Skeletal muscle cell (primary cell): ENCODE measurements around the gene ADRA2B.
"Not testable (repeated sequence)": the region's sequence is repeated elsewhere in the genome, so short reads cannot be mapped to it uniquely, and the experiment has no call there.

Source experiments
- DNase-seq: peaks from one replicate; pipeline ENCODE4 v3.0.0-alpha.2; 2010; ENCODE audit warnings: low read depth
- H3K4me3 ChIP-seq: 2 replicates; pipeline ENCODE4 v1.5.1; 2011; ENCODE audit warnings: low read depth, mild to moderate bottlenecking, control low read depth, low read length, moderate library complexity

ADRA2B gene

GRCh38 chr2:96093528-96093927 is 22.8 kb downstream of the ADRA2B start:
- no peak for DNase-seq
- no peak overlapping the region for H3K4me3 ChIP-seq

- DNase-seq, result no peak
- H3K4me3 ChIP-seq, result no peak overlapping the region
Measured at GRCh38 chr2:96092951-96093350, 23.4 kb downstream of the ADRA2B start.

GRCh38 chr2:96092573-96092877 is 23.8 kb downstream of the ADRA2B start:
- DNase-seq, result no peak
- no peak overlapping the region for H3K4me3 ChIP-seq

GRCh38 chr2:96091711-96092572 is 24.4 kb downstream of the ADRA2B start:
- no peak for DNase-seq
- no peak overlapping the region for H3K4me3 ChIP-seq

- no peak overlapping the region for H3K4me3 ChIP-seq
- DNase-seq, result no peak
Measured at GRCh38 chr2:96091141-96091710, 25.1 kb downstream of the ADRA2B start.

- H3K4me3 ChIP-seq, result no peak overlapping the region
- no peak for DNase-seq
Measured at GRCh38 chr2:96090196-96090926, 26.0 kb downstream of the ADRA2B start.

GRCh38 chr2:96089356-96090195 is 26.8 kb downstream of the ADRA2B start:
- no peak overlapping the region for H3K4me3 ChIP-seq
- DNase-seq, result no peak

- no peak overlapping the region for H3K4me3 ChIP-seq
- no peak for DNase-seq
Measured at GRCh38 chr2:96088340-96089335, 27.7 kb downstream of the ADRA2B start.

GRCh38 chr2:96087130-96087529 is 29.2 kb downstream of the ADRA2B start:
- H3K4me3 ChIP-seq, result no peak overlapping the region

GRCh38 chr2:96085541-96086355 is 30.6 kb downstream of the ADRA2B start:
- no peak overlapping the region for H3K4me3 ChIP-seq
- DNase-seq, result no peak

More at GRCh38 chr2:96087130-96087529, 29.2 kb downstream of the ADRA2B start:
- no peak for DNase-seq

GRCh38 chr2:96084858-96085518 is 31.4 kb downstream of the ADRA2B start:
- DNase-seq, H3K4me3 ChIP-seq: not testable (repeated sequence)

GRCh38 chr2:96083989-96084857 is 32.1 kb downstream of the ADRA2B start:
- H3K4me3 ChIP-seq, result no peak overlapping the region
- DNase-seq, result no peak

- no peak for DNase-seq
- H3K4me3 ChIP-seq, result no peak overlapping the region
Measured at GRCh38 chr2:96083064-96083939, 33.1 kb downstream of the ADRA2B start.

- no peak overlapping the region for H3K4me3 ChIP-seq
- no peak for DNase-seq
Measured at GRCh38 chr2:96082211-96083063, 33.9 kb downstream of the ADRA2B start.

GRCh38 chr2:96081042-96081441 is 35.3 kb downstream of the ADRA2B start:
- H3K4me3 ChIP-seq, result no peak overlapping the region
- no peak for DNase-seq
